ENCODE results near the gene SAMD14. TPM values are rescaled to one million over a fixed set of nuclear protein-coding genes. Genes with fewer than 3 reads are reported as not detected.

SAMD14 gene
- total RNA-seq, 6 donors from 2014 or later, result 0.49 to 16.8 (median 5.6) TPM

DNA sequence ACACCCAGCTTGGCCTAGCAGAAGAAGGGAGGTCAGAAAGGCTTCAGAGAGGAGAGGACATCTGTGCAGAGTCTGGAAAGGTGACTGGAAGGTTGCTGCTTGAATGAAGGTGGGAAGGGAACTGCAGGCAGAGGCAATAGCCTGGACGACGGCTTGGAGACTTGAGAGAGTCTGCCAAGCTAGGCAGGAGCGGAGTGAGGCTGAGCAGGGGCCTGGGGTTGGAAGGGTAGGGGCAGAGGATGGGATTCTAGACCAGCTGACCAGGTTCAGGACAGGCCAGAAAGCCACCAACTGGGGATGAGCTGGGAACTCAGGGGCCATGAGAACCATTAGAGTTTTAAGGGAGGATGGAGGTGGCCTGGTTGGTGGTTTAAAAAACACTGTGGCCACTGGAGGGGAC lies 35.5 kb upstream of the SAMD14 start:
- no peak for ATAC-seq (ENCODE audit: low FRiP score in 2 of 2)
- WGBS, 2 donors, result 76 to 94% methylated on average over 3 of the region's 3 CpGs

DNA sequence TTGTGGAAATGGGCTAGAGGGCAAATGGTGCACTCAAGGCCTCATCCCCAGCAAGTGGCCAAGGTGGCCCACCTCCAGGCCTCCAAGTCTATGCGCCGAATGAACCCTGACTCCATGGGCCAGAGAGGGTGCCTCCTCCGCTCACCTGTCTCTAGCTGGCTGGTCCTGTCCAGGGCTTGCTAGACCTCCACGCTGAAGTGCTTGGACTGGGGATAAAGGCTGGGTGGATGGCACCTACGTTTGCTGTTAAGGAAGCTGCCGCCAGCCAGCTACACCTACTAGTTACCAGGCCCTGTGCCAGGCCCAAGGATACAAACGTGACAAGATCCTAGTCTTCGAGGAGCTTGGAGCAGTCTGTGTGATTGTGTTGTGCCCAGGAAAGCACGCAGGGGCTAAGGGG lies 35.1 kb upstream of the SAMD14 start:
- TF ChIP-seq EP300 (IDR thresholded peaks at IDR 0.05) (no peak), POLR2AphosphoS5 (IDR thresholded peaks at IDR 0.05) (no peak), POLR2A (IDR thresholded peaks at IDR 0.05) (no peak), CTCF (IDR thresholded peaks at IDR 0.05) (no peak)

More for the DNA sequence above, 35.5 kb upstream of the SAMD14 start:
- Histone ChIP-seq H3K4me1 (peaks cover 12 to 18% (median 14%) of the 10 kb centered on the region in 4 donors), H3K27me3 (no peaks in the 10 kb centered on the region), H3K9me3 (no peaks in the 10 kb centered on the region), H3K4me3 (peak overlapping the region in 1 of 4 donors; percentile 36), H3K36me3 (no peaks in the 10 kb centered on the region), H3K27ac (peak overlapping the region in 2 of 4 donors; percentile 60 to 74)
- no peak for TF ChIP-seq POLR2A (IDR thresholded peaks at IDR 0.05)
- no peak for TF ChIP-seq EP300 (IDR thresholded peaks at IDR 0.05)
- TF ChIP-seq POLR2AphosphoS5 (IDR thresholded peaks at IDR 0.05), result no peak
- TF ChIP-seq CTCF (IDR thresholded peaks at IDR 0.05), result no peak
- DNase-seq, result no peak

GRCh38 chr17:50164697-50164988 lies 34.7 kb upstream of the SAMD14 start:
- TF ChIP-seq CTCF (IDR thresholded peaks at IDR 0.05) (no peak), POLR2AphosphoS5 (IDR thresholded peaks at IDR 0.05) (no peak), EP300 (IDR thresholded peaks at IDR 0.05) (no peak), POLR2A (IDR thresholded peaks at IDR 0.05) (no peak)
- H3K36me3 ChIP-seq, result no peaks in the 10 kb centered on the region
- no peak overlapping the region for H3K4me3 ChIP-seq
- ATAC-seq (ENCODE audit: low FRiP score in 2 of 2) (no peak), DNase-seq (no peak)
- H3K27ac ChIP-seq, result no peak overlapping the region
- no peaks in the 10 kb centered on the region for H3K27me3 ChIP-seq
- no peaks in the 10 kb centered on the region for H3K9me3 ChIP-seq
- WGBS, 2 donors, result 97 to 100% methylated on average over 1 to 2 of the region's 2 CpGs
- H3K4me1 ChIP-seq, result peaks cover 12 to 18% (median 14%) of the 10 kb centered on the region in 4 donors

More for the DNA sequence above, 35.1 kb upstream of the SAMD14 start:
- Histone ChIP-seq H3K27ac (no peak overlapping the region), H3K4me3 (no peak overlapping the region), H3K4me1 (peaks cover 12 to 18% (median 14%) of the 10 kb centered on the region in 4 donors), H3K36me3 (no peaks in the 10 kb centered on the region), H3K9me3 (no peaks in the 10 kb centered on the region), H3K27me3 (no peaks in the 10 kb centered on the region)
- WGBS, 2 donors, result 81 to 93% methylated on average over 5 to 9 of the region's 9 CpGs
- no peak for DNase-seq
- ATAC-seq (ENCODE audit: low FRiP score in 2 of 2), result no peak

GRCh38 chr17:50163843-50164696 lies 34.1 kb upstream of the SAMD14 start:
- Histone ChIP-seq H3K27ac (no peak overlapping the region), H3K4me1 (peaks cover 12 to 17% (median 14%) of the 10 kb centered on the region in 4 donors), H3K27me3 (no peaks in the 10 kb centered on the region), H3K36me3 (no peaks in the 10 kb centered on the region), H3K9me3 (no peaks in the 10 kb centered on the region), H3K4me3 (no peak overlapping the region)
- DNase-seq (no peak), ATAC-seq (ENCODE audit: low FRiP score in 2 of 2) (no peak)
- TF ChIP-seq POLR2AphosphoS5 (IDR thresholded peaks at IDR 0.05), result no peak
- TF ChIP-seq EP300 (IDR thresholded peaks at IDR 0.05), result no peak
- no peak for TF ChIP-seq POLR2A (IDR thresholded peaks at IDR 0.05)
- no peak for TF ChIP-seq CTCF (IDR thresholded peaks at IDR 0.05)
- WGBS, 2 donors, result 73 to 96% methylated on average over 3 to 11 of the region's 11 CpGs

All from upper lobe of left lung (tissue), 6 donors.